ENCODE results near the gene ID3. TPM values are rescaled to one million over a fixed set of nuclear protein-coding genes. Genes with fewer than 3 reads are reported as not detected.

The ID3 gene
- total RNA-seq, 1 experiment from 2014 or later, result 119 TPM

DNA sequence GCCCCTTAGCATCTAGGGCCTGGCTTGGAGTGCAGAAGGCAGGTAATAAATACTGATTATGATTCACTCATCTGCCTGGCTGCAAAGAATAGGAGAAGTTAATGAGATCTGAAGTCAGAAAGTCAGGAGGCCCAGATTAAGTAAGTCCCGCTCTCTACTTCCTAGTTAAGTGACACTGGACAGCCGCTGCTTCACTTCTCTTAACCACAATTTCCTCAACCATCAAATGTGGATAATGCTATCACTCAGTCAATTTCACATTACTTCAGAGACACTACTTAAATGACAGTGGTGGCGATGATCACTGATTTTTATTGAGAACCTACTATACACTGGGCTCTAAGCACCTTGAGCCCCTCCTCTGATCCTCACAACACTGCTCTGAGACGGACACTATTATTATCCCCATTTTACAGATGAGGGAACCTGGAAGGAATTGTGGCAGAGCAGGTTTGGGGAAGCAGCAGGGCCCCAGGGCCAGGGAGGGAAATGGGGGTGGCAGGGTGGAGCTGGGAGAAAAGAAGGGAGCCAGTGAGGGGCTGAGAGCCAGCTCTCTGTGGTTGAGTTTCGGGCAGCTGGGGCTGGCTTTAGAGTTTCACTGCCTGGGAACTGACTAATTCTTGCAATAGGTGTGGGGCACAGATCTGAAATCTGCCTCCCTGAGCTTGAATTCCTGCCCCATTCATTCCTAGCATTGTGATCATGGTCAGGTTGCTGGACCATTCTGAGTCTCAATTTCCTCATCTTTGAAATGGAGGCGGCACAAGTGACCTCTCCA lies 25.9 kb downstream of the ID3 start:
- Mint-ChIP-seq H3K27ac (no peak overlapping the region), H3K27me3 (ENCODE audit: low read depth) (peaks cover 54% of the 10 kb centered on the region), H3K36me3 (ENCODE audit: insufficient read depth in 1 of 3, low read depth in 3 of 3) (no peaks in the 10 kb centered on the region), H3K4me3 (no peak overlapping the region), H3K9me3 (no peaks in the 10 kb centered on the region), H3K4me1 (peaks cover 12 to 21% of the 10 kb centered on the region in 2 experiments)
- Histone ChIP-seq H3K4me2 (ENCODE audit: insufficient read depth, insufficient read length, low read length) (no peak overlapping the region), H3K18ac (ENCODE audit: insufficient read length, low read depth, low read length) (no peak overlapping the region), H2BK120ac (ENCODE audit: low read depth, low read length, poor library complexity, severe bottlenecking) (no peak overlapping the region), H2AFZ (ENCODE audit: low read length) (no peak overlapping the region), H3K27me3 (ENCODE audit: insufficient read depth, low read length) (peaks cover 4% of the 10 kb centered on the region; the same call in 1 of the 2 replicates), H3K14ac (ENCODE audit: insufficient read depth, low read length) (no peak overlapping the region), H2BK12ac (ENCODE audit: insufficient read length, low read depth, low read length) (no peak overlapping the region), H3K9me3 (ENCODE audit: control insufficient read depth, low read depth, low read length) (no peaks in the 10 kb centered on the region), H2BK5ac (ENCODE audit: insufficient read length, low read length) (no peak overlapping the region), H4K91ac (ENCODE audit: insufficient read length, low read depth, low read length) (no peak overlapping the region), H3K79me1 (ENCODE audit: insufficient read depth, low read depth, low read length, poor library complexity, severe bottlenecking) (no peaks in the 10 kb centered on the region), H4K5ac (ENCODE audit: insufficient read length, low read depth, low read length) (no peak overlapping the region), H3T11ph (ENCODE audit: low read length) (no peak overlapping the region), H2AK5ac (ENCODE audit: insufficient read length, low read length) (no peak overlapping the region), H3K27ac (ENCODE audit: insufficient read length, low read depth, low read length) (no peak overlapping the region), H3K9ac (ENCODE audit: extremely low read depth, insufficient read length, low read length) (no peak overlapping the region), H4K8ac (replicated peaks; ENCODE audit: insufficient read length, low read depth, low read length) (no peak overlapping the region), H3K79me2 (ENCODE audit: insufficient read depth, low read length) (no peaks in the 10 kb centered on the region), H3K4ac (ENCODE audit: low read depth, low read length) (no peak overlapping the region), H3K23me2 (ENCODE audit: insufficient read length, low read depth, low read length, poor library complexity, severe bottlenecking) (peaks cover 3% of the 10 kb centered on the region), H3K4me1 (ENCODE audit: insufficient read depth, low read length) (0 out of 2 replicates have a peak, but pooled peaks cover 2% of the 10 kb centered on the region), H2BK15ac (ENCODE audit: low read depth, low read length) (no peak overlapping the region), H2BK20ac (ENCODE audit: low read depth, low read length, poor library complexity, severe bottlenecking) (no peak overlapping the region), H3K23ac (ENCODE audit: insufficient read length, low read depth, low read length) (no peak overlapping the region), H4K20me1 (ENCODE audit: control insufficient read depth, insufficient read depth, insufficient read length) (peaks cover 3% of the 10 kb centered on the region), H3K56ac (ENCODE audit: insufficient read length, low read depth, low read length) (no peak overlapping the region)
- WGBS (ENCODE audit: extremely low coverage, insufficient read length, low lambda C conversion rate), result no CpG with 5 or more reads among the region's 6 CpGs
- no peak for DNase-seq
- TF ChIP-seq, protein P1, sequence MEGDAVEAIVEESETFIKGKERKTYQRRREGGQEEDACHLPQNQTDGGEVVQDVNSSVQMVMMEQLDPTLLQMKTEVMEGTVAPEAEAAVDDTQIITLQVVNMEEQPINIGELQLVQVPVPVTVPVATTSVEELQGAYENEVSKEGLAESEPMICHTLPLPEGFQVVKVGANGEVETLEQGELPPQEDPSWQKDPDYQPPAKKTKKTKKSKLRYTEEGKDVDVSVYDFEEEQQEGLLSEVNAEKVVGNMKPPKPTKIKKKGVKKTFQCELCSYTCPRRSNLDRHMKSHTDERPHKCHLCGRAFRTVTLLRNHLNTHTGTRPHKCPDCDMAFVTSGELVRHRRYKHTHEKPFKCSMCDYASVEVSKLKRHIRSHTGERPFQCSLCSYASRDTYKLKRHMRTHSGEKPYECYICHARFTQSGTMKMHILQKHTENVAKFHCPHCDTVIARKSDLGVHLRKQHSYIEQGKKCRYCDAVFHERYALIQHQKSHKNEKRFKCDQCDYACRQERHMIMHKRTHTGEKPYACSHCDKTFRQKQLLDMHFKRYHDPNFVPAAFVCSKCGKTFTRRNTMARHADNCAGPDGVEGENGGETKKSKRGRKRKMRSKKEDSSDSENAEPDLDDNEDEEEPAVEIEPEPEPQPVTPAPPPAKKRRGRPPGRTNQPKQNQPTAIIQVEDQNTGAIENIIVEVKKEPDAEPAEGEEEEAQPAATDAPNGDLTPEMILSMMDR (conservative IDR thresholded peaks at IDR 0.05), result no peak
